ENCODE data around the gene ZMYND12.

ZMYND12 gene

GRCh38 chr1:42431514-42431913 is 24.3 kb downstream of the ZMYND12 start:
- in situ Hi-C loops (cut with HindIII; ENCODE audit: low sequenced_read_pairs), result no loop called here
- TF ChIP-seq CTCF (IDR thresholded peaks at IDR 0.05; ENCODE audit: low read depth, low read length), result no peak

GRCh38 chr1:42430286-42431135 is 25.3 kb downstream of the ZMYND12 start:
- in situ Hi-C loops (cut with HindIII; ENCODE audit: low sequenced_read_pairs), result no loop called here
- no peak overlapping the region for H3K4me3 ChIP-seq (ENCODE audit: low read depth, low read length)
- no peak for DNase-seq (ENCODE audit: low read depth, low spot score)
- no peak for TF ChIP-seq CTCF (IDR thresholded peaks at IDR 0.05; ENCODE audit: low read depth, low read length)

More at GRCh38 chr1:42431514-42431913, 24.3 kb downstream of the ZMYND12 start:
- H3K4me3 ChIP-seq (ENCODE audit: low read depth, low read length), result no peak overlapping the region
- DNase-seq (ENCODE audit: low read depth, low spot score), result no peak

GRCh38 chr1:42429603-42430002 is 26.2 kb downstream of the ZMYND12 start:
- no peak overlapping the region for H3K4me3 ChIP-seq (ENCODE audit: low read depth, low read length)
- in situ Hi-C loops (cut with HindIII; ENCODE audit: low sequenced_read_pairs), result no loop called here
- DNase-seq (ENCODE audit: low read depth, low spot score), result no peak
- no peak for TF ChIP-seq CTCF (IDR thresholded peaks at IDR 0.05; ENCODE audit: low read depth, low read length)

GRCh38 chr1:42427240-42427639 is 28.6 kb downstream of the ZMYND12 start:
- DNase-seq (ENCODE audit: low read depth, low spot score), result no peak
- no peak overlapping the region for H3K4me3 ChIP-seq (ENCODE audit: low read depth, low read length)
- TF ChIP-seq CTCF (IDR thresholded peaks at IDR 0.05; ENCODE audit: low read depth, low read length), result no peak
- in situ Hi-C loops (cut with HindIII; ENCODE audit: low sequenced_read_pairs), result no loop called here

GRCh38 chr1:42424201-42424600 is 31.6 kb downstream of the ZMYND12 start:
- DNase-seq (ENCODE audit: low read depth, low spot score), result no peak
- in situ Hi-C loops (cut with HindIII; ENCODE audit: low sequenced_read_pairs), result no loop called here
- H3K4me3 ChIP-seq (ENCODE audit: low read depth, low read length), result no peak overlapping the region
- TF ChIP-seq CTCF (IDR thresholded peaks at IDR 0.05; ENCODE audit: low read depth, low read length), result no peak

- TF ChIP-seq CTCF (IDR thresholded peaks at IDR 0.05; ENCODE audit: low read depth, low read length), result no peak
- DNase-seq (ENCODE audit: low read depth, low spot score), result no peak
- H3K4me3 ChIP-seq (ENCODE audit: low read depth, low read length), result no peak overlapping the region
- in situ Hi-C loops (cut with HindIII; ENCODE audit: low sequenced_read_pairs), result no loop called here
Observed at GRCh38 chr1:42423681-42424080, 32.1 kb downstream of the ZMYND12 start.

Measured in astrocyte of the spinal cord (primary cell).